Activated naive CD4-positive, alpha-beta T cell treated with Interleukin-2 at 50 U/mL for 16 hours (primary cell): ENCODE data around the gene BACH2.

Experiments used
- DNase-seq: peaks from one replicate; pipeline ENCODE4 v3.0.0-alpha.2; 2020

BACH2 gene

DNA sequence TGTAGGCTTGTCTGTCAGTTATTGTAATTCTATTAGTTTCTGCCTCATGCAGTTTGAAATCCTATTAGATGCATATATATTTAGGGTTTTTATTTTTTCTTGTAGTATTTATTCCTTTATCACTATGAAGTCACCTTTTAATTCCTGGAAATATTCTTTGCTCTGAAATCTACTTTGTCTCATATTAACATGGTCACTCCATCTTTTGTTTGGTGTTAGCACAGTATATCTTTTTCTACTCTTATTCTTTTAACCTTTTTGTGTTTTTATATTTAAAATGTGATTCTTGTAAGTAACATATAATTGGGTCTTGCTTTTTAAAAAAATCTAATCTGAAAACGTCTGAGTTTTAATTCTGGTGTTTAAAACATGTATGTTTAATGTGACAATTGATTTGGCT lies 280.8 kb downstream of the BACH2 start:
- no peak for DNase-seq

DNA sequence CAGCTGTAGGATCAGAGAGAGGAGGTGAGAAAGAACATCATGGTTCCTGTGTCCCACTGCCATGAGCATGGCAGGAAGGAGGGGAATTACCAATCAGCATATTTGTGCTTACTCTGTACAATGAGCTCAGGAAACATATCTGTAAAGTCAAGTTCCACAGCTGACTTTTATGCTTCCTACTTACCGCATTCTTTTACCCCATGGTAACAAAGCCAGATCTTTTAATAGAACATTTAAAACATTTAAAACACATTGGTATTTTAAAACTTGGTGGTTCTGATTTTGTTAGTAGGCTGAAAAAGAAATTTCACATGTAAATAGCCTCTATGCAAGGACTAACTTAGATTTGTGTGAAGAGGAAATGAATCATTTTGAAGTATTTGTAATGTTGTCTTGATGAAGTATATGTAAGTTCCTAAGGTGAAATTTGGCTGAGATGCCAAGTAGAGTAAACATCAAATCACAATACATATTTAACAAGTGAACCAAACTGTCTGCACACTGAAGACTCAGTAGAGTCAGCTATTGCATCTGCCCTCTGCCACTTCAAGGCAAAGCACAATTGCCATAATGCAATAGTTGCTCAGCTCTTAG lies 287.6 kb downstream of the BACH2 start:
- DNase-seq = no peak

DNA sequence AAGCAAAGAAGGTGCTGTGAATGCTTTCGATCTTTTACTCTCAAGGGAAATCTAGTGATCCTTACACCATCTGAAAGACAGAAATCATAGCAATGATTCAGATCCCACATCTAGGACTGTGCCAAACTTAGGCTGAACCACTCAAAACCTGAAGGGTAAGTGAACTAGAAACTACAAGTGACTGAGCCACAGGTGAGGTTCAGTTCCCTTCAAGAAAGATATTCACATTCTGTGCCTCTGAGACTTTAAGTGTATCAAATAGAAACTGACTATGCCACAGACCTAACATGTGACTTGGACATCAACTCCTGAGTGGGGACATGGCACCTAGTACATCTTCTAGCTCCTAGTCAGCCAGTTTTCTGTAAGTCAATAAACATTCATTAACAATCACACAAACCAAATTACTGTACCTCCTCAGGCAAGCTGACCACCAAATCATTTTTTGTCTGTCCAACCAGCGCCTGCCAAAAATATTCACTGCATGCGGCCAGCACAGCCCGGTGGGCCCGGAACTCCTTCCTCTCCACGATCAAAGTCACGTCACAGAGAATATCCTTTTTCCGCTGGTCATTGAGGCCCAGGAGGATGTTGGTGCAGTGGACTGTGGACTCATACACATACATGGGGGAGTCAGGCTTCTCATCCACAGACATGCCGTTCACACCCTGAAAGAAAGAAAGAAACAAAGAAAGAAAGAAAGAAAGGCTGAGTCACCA lies 288.3 kb downstream of the BACH2 start:
- no peak for DNase-seq

DNA sequence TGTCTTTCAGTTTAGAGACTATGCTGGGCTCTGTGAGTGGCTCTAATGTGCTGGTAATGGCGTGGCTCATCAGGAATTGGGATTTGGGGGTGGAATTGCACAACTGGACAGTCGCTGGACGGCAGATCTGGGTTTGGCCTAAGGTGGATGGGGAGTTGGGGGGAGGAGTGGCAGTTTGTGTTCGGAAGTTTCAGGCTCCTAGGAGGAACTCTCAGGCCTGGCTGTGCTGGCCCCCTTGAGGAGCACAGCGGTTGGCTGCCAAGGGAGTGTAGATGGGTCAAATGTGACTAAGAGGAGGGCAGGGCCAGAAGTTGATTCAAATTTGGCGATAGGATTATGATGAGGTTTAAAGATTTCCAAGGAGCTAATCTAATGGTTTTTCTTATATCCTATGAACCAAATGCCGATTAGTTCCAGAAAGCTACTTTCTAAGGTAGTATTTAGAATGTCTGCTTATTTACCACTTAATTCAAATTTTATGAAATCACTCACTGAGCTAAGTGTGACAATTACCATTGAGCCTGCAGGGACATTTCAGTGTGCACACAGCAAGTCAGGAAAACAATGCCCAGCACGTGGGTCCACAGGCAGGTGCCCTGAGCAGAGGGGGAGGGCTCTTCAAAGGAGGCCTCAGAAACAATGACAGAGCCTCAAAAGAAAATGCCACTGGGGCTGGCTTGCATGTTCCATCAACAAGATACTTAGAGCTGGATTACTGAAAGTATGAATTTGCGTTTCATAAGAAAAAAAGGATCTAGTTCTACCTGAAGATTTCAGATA lies 291.4 kb downstream of the BACH2 start:
- DNase-seq = no peak

DNA sequence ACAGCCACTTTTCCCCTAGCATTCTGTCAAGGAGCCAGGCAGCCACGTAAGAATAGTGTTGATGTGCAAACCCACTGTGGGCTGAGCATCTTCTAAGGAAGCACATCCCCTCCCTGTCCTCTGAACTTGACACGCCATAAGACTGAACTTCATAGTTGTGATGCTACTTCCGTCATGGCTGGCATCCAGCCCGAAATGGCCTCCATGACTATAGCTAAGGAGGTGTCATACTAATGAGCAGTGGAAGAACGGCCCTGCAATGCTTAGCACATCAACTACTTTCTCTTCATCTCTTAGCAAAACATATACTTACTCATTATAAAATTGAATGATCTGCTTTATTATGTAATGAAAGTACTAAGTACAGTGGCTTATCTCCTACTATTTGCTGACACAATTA lies 292.1 kb downstream of the BACH2 start:
- DNase-seq = no peak

DNA sequence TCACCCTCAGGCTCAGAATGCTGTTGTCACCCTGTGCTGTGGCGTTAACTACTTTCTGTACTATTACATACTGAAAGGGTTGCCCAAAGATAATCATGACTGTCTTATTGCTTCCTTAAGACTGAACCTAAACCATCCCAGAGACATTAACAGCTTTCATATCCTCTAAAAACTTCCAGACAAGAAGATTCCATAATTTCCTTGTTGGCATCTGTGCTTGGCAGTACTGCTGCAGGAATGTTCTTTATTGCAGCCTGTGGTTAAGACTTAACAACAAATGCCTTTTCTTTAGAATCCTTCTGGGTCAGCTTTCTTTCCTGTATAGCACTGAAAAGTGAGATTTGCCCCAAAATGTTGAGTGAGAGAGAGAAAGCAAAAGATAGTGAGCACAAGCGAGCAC lies 292.7 kb downstream of the BACH2 start:
- no peak for DNase-seq

DNA sequence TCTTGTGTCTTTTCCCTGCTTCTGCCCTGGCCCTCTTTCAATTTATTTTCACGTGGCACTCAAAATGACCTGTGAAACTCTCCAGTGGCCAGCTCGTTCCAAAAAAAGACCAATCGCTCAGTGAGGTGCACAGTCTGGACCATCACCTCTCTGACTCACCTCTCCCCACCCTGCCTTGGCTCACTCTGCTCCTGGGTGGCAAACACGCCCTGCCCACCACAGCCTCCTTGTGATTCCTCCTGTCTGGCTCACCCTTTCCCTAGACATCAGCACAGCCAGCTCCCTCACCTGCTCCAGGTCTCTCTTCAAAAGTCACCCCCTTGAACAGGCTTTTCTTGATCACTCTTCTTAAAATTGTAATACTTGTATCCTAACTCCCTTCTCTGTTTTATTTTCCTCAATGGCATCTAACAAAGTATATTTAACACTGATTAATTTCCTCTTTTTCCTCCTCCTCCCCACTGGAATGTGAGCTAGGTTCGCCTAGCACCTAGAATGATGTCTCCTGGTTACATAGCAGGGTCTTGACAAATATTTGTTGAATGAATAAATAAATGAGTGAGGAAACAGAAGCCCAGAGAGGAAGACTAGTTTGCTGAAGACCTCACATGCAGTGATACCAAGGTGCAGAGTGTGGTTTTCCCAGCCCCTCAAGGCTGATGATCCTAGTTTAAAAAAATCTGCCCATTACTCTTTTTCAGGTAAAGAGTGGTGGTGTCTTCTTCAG lies 293.4 kb downstream of the BACH2 start:
- DNase-seq = no peak

DNA sequence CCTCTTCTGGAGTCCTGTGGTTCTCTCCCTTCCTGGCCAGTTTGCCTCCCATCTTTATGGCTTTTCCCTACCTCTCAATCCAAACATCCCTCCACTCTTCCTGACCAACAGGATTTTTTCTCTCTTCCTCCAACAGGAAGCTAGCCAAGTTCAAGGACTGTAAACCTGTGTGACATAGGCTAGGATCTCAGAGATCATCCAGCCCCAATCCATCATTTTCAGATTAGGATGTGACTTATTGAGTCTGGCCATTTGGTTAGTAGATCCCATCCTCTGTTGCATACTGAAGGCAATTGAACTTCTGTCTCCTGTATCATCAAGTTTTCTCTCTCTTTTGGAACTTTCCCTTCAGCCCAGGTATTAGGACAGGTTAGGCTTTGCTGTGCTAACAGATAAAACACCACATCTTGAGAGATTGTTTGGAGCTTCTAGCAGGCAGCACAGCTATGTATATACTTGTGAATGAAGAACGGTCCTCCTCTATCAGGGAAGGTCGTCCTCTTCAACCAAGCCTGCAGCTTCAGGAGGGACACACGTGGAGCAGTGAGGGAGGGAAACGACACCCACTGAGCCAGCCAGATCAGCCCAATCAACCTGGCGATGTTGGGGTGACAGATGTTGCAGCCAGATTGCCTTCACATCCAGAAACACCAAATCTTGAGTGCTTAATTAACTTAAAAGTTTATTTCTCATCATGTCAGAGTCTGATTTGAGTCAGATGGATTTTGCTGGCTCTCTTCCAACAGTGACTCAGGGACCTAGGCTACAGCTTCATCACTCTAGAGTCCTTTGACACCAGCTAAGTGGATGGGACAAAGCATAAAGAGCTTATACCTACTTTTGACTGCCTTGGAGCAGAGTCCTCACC lies 295.5 kb downstream of the BACH2 start:
- peak; percentile 46 for DNase-seq

DNA sequence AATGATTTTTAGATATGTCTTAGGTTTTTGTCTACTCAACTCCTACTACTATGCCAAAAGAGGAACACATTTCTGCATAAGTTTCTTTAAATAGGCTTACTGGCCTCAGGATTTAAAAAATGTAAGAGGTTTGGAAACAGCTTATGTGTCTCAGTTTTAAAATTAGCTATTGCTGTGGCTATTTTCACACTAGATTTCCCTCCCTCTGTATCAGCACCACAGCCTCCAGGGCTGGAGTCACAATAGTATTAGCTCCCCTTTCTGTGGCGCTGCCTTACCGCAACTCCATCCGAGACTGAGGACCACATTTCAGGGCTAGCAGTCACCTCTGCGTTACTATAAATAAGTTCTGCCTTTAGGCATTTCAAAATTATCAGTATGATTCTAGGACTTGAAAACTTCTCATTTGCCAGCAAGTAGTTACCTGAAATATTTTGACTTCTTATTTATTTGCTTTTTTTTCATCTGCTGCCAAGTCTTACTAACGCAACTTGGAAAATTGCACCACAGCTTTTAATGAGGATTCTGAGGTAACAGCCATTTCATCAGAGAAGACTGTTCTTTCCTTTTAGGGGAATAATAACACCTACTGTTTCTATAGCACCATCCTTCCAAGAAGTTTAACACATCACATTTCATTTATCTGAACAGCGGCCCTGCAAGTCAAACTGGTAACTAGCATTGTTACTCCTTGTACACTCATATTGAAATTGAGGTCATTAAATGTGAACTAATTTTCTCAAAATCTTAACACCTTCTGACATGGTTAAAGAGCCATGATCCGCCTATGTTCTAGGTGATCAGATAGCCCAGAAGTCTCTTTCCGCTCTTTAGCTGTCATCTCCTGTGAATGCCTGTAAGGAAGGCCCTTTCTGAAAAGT lies 296.5 kb downstream of the BACH2 start:
- DNase-seq = no peak

DNA sequence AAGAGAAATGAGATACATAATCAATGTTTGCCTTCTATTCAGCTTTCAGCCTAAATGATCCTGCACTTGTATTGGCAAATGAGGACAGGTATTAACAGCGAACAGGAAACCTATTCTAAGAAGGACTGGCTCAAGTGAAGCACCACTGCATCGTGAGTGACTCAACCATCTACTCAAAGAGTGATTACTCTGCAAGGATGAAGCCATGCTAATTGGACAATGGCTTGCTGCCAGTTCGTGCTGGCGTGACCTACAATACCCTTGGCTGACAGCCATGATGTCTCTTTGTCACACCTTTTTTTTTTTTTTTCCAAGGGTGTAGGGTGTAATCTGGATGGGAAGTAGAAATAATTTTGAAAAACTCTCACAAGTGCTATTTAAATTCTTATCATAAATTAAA lies 297.5 kb downstream of the BACH2 start:
- DNase-seq = peak; percentile 20

DNA sequence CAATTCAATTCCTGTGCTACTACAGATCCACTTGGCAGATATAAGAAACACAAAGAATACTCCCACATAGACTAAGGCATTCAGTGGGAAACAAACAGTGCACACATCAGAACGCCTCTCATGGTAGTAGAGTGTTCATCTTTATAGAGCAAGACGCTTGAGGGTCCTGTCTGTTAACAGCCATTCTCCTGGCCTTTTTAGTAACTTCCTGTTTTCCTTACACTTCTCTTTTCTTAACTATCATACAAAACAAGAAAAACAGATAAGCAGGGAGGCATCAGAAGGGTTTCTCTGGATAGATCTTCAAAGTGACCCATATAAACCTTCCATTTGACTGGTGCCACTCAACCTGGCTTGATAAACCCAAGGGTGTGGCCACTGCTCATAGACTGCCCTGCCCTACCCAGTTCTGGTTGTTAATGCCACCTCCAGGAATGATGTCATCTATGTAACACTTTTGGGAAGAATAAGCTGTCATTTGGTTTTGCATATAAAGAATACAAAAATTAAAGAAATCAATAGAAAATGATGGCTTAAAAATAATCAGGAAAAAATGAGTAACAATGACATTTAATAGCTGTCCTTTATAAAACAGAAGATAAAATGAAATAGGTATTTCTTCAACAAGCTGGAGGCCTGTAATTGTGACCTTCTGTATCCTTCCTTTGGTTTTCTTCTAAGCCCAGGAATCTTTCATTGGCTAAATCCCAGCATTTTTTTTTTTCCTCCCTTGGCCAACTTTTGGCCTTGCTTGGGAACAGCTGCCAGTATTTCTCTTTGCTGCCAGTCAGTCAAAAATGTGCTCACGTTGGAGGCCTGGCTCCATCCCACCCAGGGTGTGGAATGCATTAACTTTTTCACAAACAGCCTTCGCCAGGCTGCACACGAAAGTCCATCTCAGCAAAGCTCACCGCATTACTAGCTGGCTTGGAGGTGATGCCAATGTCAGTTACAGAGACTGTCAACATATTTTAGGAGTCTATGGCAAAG lies 298.9 kb downstream of the BACH2 start:
- DNase-seq = no peak

DNA sequence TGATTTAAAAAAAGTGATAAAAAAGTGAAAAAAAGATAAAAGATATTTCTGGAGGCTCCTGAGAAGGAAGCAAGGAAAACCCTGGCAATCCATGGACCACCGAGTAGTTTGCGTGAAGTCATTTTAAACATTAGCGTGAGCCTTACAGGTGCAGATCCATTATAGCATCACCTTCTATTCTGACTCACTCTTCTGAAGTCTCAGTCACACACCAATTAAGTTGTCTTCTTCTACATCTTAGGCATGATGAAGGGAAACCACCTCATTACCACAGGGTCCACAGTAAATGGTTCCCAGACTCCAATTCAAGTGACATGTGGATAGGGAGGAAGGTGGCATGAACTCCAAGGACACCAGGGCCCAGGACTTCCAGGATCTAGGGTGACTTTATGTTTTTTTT lies 303.2 kb downstream of the BACH2 start:
- DNase-seq = no peak

DNA sequence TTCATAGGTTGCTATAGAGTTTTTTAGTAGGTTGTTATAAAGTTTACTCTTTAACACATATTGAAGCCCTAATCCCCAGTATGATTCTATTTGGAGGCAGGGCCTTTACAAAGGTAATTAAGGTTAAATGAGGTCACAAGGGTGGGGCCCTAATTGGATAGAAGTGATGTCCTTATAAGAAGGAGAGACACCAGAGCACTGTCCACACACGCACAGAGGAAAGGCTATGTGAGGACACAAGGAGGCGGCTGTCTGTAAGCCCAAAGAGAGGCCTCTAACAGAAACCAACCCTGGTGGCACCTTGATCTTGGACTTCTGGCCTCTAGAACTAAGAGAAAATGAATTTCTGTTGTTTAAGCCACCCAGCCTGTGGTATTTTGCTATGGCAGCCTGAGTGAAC lies 303.8 kb downstream of the BACH2 start:
- no peak for DNase-seq

DNA sequence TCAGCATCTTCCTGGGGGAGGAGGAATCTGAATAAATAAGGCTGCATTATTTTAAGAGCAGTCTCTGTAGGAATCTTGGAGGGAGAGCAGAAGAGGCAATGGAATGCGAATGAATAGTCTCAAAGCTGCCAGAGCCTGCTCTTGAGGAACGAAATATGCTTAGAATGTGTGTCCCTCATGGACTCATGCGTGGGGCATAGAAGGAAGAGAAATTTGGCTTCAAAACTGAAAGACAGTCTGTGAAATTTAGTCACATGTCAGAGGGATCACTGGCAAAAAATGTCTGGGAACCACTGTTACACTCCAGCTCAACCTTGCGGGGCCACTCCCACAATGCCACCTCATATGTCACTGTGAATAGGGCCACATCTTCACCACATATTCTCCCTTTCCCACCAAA lies 306.9 kb downstream of the BACH2 start:
- DNase-seq = no peak

DNA sequence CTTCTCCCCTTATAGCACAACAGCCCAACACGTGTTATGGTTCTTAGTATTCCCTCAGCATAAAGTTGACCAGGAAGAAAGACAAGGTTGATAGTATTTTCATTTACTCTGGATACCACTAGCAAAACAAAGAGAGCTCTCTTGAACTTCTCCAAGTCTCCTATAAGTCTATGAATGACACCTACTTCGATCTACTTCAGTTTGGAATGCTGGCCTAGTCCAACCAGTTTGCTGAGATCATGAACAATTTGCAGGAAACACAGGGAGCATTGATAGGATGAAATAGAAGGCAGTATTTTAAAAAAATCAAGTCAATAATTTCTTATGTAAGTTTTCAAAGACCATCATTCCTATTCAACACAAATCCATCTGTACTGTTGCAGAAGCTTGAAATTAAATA lies 308.8 kb downstream of the BACH2 start:
- no peak for DNase-seq

DNA sequence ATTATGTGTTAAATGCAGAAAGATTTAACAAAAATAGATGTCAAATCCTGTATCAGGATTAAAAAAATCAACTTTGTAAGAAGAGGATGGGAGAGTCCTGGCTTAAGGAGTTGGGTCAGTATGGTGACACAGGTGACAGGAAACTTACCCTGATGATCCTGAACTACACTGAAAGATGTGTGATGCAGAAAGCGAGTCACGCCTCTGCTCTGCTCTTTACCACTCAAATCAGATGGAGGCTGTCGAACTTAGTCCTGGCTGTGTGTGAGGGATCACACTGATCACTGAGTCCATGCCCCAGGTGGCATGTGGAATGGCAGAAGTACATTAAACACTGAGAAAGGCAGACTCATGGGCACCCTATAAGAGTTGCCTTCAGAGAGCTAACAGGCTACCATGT lies 309.5 kb downstream of the BACH2 start:
- no peak for DNase-seq

DNA sequence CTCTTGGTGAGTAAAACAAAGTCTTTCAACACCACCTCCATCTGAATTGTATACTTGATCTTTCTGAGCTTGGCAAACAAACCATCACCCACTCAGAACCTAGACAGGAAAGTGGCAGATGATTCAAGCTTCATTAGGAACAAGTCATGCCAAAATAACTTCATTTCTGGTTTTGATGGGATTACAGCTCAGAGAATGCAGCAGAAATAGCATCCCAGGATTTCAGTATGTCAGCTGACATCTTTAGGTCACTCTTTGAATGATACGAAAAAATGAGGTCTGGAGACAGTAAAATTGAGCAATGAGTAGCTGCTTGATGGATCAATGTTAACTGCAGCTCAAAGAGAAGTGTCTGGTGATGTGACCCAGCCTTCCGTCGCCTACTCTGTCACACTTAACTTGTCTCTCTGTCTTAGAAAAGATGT lies 310.0 kb downstream of the BACH2 start:
- no peak for DNase-seq

DNA sequence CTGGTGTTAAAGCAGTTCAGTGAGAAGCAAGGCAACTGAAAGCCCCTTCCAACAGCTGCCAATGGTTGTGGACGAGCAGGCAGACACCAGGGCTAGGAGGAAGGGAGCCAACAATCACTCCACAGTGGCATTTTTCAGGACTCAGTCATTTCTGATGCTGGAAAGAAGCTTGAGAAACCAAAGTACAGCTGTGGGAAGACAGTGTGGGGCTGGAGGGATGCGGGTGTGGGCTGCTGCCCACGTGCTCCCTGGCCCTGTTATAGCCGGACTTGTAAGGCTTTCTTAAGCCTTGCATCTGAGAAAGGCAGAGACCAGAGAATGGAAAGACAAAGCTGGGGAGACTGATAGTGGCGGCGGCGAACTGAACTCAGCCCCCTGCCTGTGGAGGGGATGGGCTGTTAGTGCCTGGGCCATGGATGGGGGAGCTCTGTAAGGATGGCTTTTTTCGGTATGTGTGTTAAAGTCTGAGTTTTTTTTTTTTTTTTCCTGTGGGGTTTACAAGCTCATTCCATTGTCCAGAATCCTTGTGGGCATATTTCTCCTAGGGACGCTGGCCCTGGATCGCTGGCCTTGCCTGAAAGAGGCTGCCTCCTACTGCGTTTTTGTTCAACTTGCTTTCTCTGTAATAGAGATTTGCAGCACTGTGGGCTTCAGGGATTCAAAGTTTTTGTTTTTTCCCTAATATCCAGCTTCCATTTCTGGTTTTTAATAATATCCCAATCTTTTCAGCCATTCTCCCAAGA lies 310.7 kb downstream of the BACH2 start:
- DNase-seq = no peak
